Pulmonary artery endothelial cell (primary cell): ENCODE results near the gene RTN4R. TPM values are rescaled to one million over a fixed set of nuclear protein-coding genes. Genes with fewer than 3 reads are reported as not detected.

Experiments
- DNase-seq: peaks from one replicate; pipeline ENCODE4 v3.0.0-alpha.2; 2011; ENCODE audit warnings: low read depth, low spot score
- total RNA-seq: library from RNA; depleted of rRNA; stranded (reverse); fragments of >200 nt; gene quantifications from 2 replicates; pipeline ENCODE4 v1.2.3, GENCODE V29; 2014

Gene RTN4R
- total RNA-seq, 1 donor from 2014 or later = 0.46 TPM

- DNase-seq = no peak
These were observed 65.0 kb downstream of the RTN4R start for GRCh38 chr22:20203142-20203551.

- no peak for DNase-seq
These were observed 66.2 kb downstream of the RTN4R start for GRCh38 chr22:20201837-20202392.

- no peak for DNase-seq
These were observed 68.2 kb downstream of the RTN4R start for GRCh38 chr22:20199906-20200305.

- no peak for DNase-seq
These were observed 68.7 kb downstream of the RTN4R start for GRCh38 chr22:20199413-20199842.

- no peak for DNase-seq
These were observed 69.4 kb downstream of the RTN4R start for GRCh38 chr22:20198557-20199319.

- DNase-seq = no peak
These were observed 70.6 kb downstream of the RTN4R start for GRCh38 chr22:20197407-20198030.

GRCh38 chr22:20196094-20196842 lies 71.8 kb downstream of the RTN4R start:
- DNase-seq = no peak

GRCh38 chr22:20194681-20195593 lies 73.2 kb downstream of the RTN4R start:
- DNase-seq = no peak

GRCh38 chr22:20193761-20194494 lies 74.2 kb downstream of the RTN4R start:
- DNase-seq = no peak

GRCh38 chr22:20192972-20193760 lies 75.0 kb downstream of the RTN4R start:
- DNase-seq = no peak

- DNase-seq = no peak
These were observed 75.7 kb downstream of the RTN4R start for GRCh38 chr22:20192293-20192971.

- no peak for DNase-seq
These were observed 76.3 kb downstream of the RTN4R start for GRCh38 chr22:20191803-20192202.

Other genes with a start within 250 kb of the RTN4R start
- 36.4 and 72.1 TPM in 2 replicates for gene TANGO2, start 247.2 kb downstream of the RTN4R start, total RNA-seq
- gene DGCR8, start 188.1 kb downstream of the RTN4R start, total RNA-seq = 35.9 and 40.9 TPM in 2 replicates
- 213 and 264 TPM in 2 replicates for gene RANBP1, start 152.2 kb downstream of the RTN4R start, total RNA-seq
- gene TRMT2A, start 151.1 kb downstream of the RTN4R start, total RNA-seq = 46.5 and 62.3 TPM in 2 replicates
- 10.6 and 14.8 TPM in 2 replicates for gene ZDHHC8, start 136.5 kb downstream of the RTN4R start, total RNA-seq
- gene CCDC188, start 117.3 kb downstream of the RTN4R start, total RNA-seq = 4.5 and 10.0 TPM in 2 replicates
- 40.2 and 43.1 TPM in 2 replicates for gene DGCR6L, start 51.7 kb upstream of the RTN4R start, total RNA-seq
- 12.7 and 13.1 TPM in 2 replicates for gene ZNF74, start 125.8 kb upstream of the RTN4R start, total RNA-seq
- gene SCARF2, start 169.5 kb upstream of the RTN4R start, total RNA-seq = 9.1 and 15.8 TPM in 2 replicates
- 19.1 and 21.4 TPM in 2 replicates for gene KLHL22, start 227.5 kb upstream of the RTN4R start, total RNA-seq
- 30.5 and 36.7 TPM in 2 replicates for gene MED15, start 239.3 kb upstream of the RTN4R start, total RNA-seq